ENCODE data around the gene GNG12. TPM values are rescaled to one million over a fixed set of nuclear protein-coding genes. Genes with fewer than 3 reads are reported as not detected.
A peak's percentile ranks its signal among the peaks of the same experiment; 100 is the strongest.

Gene GNG12
- total RNA-seq, 2 donors from 2014 or later, result 29.1 to 45.4 TPM

- Histone ChIP-seq H3K4me1 (peaks cover 0 to 52% of the 10 kb centered on the region in 2 donors), H3K36me3 (no peaks in the 10 kb centered on the region), H3K27ac (peak overlapping the region in 1 of 2 donors; percentile 20), H3K27me3 (no peaks in the 10 kb centered on the region), H3K9me3 (no peaks in the 10 kb centered on the region), H3K4me3 (no peak overlapping the region)
- no peak for TF ChIP-seq CTCF (IDR thresholded peaks at IDR 0.05)
- DNase-seq (ENCODE audit: low spot score), result no peak
These were observed 122.0 kb downstream of the GNG12 start for GRCh38 chr1:67711158-67711854.

- peak overlapping the region in 1 of 2 donors; percentile 20 for H3K27ac ChIP-seq
- peaks cover 0 to 54% of the 10 kb centered on the region in 2 donors for H3K4me1 ChIP-seq
- TF ChIP-seq CTCF (IDR thresholded peaks at IDR 0.05), result no peak
- no peak overlapping the region for H3K4me3 ChIP-seq
- no peaks in the 10 kb centered on the region for H3K36me3 ChIP-seq
- no peaks in the 10 kb centered on the region for H3K27me3 ChIP-seq
- no peak for DNase-seq (ENCODE audit: low spot score)
- H3K9me3 ChIP-seq, result no peaks in the 10 kb centered on the region
These were observed 122.8 kb downstream of the GNG12 start for GRCh38 chr1:67710417-67710816.

GRCh38 chr1:67708606-67709005 is 124.7 kb downstream of the GNG12 start:
- DNase-seq (ENCODE audit: low spot score), result no peak
- H3K36me3 ChIP-seq, result peaks cover 10% of the 10 kb centered on the region
- no peak for TF ChIP-seq CTCF (IDR thresholded peaks at IDR 0.05)
- H3K9me3 ChIP-seq, result no peaks in the 10 kb centered on the region
- H3K27ac ChIP-seq, result no peak overlapping the region
- H3K27me3 ChIP-seq, result no peaks in the 10 kb centered on the region
- no peak overlapping the region for H3K4me3 ChIP-seq
- peaks cover 0 to 47% of the 10 kb centered on the region in 2 donors for H3K4me1 ChIP-seq

- peaks cover 0 to 26% of the 10 kb centered on the region in 2 donors for H3K4me1 ChIP-seq
- TF ChIP-seq CTCF (IDR thresholded peaks at IDR 0.05), result no peak
- no peak overlapping the region for H3K27ac ChIP-seq
- H3K9me3 ChIP-seq, result no peaks in the 10 kb centered on the region
- DNase-seq (ENCODE audit: low spot score), result no peak
- H3K4me3 ChIP-seq, result no peak overlapping the region
- H3K27me3 ChIP-seq, result no peaks in the 10 kb centered on the region
- peaks cover 12% of the 10 kb centered on the region for H3K36me3 ChIP-seq
These were observed 127.4 kb downstream of the GNG12 start for GRCh38 chr1:67705735-67706453.

- Histone ChIP-seq H3K27me3 (no peaks in the 10 kb centered on the region), H3K4me1 (peaks cover 0 to 24% of the 10 kb centered on the region in 2 donors), H3K27ac (no peak overlapping the region), H3K9me3 (no peaks in the 10 kb centered on the region), H3K36me3 (peaks cover 12% of the 10 kb centered on the region), H3K4me3 (no peak overlapping the region)
- TF ChIP-seq CTCF (IDR thresholded peaks at IDR 0.05), result no peak
- no peak for DNase-seq (ENCODE audit: low spot score)
These were observed 128.9 kb downstream of the GNG12 start for GRCh38 chr1:67704351-67704750.

All from right atrium auricular region (tissue), 2 donors.